Measurements from ENCODE around the gene UGT1A5.
"Not testable (repeated sequence)": the region's sequence is repeated elsewhere in the genome, so short reads cannot be mapped to it uniquely, and the experiment has no call there.

UGT1A5 gene

DNA sequence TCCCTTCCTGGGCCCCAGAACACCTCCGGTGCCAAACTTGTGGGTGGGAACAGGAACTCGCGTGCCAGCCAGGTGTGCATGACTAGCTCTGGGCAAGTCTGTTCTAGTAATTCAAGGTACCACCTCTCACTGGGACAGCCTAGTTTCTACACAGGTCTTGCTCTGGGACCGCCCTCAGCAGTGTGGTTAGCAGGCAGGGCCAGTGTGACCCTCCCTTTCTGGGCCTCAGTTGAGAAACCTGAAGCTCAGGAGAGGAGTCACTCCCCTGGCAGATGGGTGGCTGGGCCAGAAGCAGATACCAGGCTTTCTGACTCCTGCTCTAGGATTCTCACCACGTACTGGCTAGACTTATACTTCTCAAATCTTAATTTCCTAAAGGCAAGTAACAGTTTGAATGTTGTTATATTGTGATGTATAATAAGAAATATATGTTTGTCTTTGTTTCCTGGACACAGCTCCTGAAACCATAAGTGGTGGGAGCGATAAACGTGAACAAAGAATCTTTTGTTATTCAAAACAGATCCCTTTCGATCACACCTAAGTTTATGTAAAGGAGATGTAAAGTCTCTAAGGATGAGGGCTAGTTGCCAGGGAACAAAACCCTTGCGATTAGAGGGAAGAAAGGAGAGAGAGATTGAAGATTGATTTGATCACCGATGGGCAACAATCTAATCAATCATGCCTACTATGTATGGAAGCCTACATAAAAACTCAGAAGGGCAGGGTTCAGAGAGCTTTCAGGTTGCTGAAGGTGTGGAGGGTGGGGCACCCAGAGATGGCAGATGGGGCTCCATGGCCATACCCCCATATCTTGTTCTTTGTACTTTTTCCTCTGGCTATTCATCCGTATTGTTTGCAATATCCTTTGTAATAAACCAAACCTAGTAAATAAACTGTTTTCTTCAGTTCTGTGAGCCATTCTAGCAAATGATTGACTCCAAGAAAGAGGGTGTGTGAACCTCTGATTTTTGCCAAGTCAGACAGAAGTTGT is 21.0 kb upstream of the UGT1A5 start:
- DNase-seq (ENCODE audit: low read depth, low spot score): no peak
- H3K4me3 ChIP-seq (ENCODE audit: low read depth, low read length): no peak overlapping the region
- ChIA-PET CTCF (interaction anchor here (0.7 kb wide), 1 partner anchor 249 kb away, joined by 3 read pairs; no protein-coding TSS in a partner anchor), POLR2A (no interaction called here)
- TF ChIP-seq, protein P1, sequence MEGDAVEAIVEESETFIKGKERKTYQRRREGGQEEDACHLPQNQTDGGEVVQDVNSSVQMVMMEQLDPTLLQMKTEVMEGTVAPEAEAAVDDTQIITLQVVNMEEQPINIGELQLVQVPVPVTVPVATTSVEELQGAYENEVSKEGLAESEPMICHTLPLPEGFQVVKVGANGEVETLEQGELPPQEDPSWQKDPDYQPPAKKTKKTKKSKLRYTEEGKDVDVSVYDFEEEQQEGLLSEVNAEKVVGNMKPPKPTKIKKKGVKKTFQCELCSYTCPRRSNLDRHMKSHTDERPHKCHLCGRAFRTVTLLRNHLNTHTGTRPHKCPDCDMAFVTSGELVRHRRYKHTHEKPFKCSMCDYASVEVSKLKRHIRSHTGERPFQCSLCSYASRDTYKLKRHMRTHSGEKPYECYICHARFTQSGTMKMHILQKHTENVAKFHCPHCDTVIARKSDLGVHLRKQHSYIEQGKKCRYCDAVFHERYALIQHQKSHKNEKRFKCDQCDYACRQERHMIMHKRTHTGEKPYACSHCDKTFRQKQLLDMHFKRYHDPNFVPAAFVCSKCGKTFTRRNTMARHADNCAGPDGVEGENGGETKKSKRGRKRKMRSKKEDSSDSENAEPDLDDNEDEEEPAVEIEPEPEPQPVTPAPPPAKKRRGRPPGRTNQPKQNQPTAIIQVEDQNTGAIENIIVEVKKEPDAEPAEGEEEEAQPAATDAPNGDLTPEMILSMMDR (IDR thresholded peaks at IDR 0.05; ENCODE audit: insufficient read depth, low read length, missing control alignments): no peak

DNA sequence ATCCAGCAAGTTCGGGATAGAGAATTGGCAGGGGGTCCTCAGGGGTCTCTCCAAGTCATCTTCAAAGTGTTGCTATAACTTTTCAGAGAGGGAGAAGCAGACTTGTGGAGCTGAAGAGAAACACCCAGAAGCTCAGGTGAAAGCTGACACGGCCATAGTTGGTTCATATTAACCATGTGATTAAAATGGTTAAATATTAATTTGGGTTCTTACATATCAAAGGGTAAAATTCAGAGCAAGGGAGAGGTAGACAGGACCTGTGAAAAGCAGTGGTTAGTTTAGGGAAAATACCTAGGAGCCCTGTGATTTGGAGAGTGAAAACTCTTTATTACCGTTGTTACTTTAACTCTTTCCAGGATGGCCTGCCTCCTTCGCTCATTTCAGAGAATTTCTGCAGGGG is 20.1 kb upstream of the UGT1A5 start, which contains the start of gene UGT1A6:
UGT1A6 (plus strand) TSS at position 243 of the 400 bp plus-strand sequence; CDS start at position 358, 115 bp downstream.
- ChIA-PET CTCF (no interaction called here), POLR2A (no interaction called here)
- TF ChIP-seq, protein P1 (IDR thresholded peaks at IDR 0.05; ENCODE audit: insufficient read depth, low read length, missing control alignments): no peak
- no peak for DNase-seq (ENCODE audit: low read depth, low spot score)
- H3K4me3 ChIP-seq (ENCODE audit: low read depth, low read length): no peak within 1 kb of the TSS

DNA sequence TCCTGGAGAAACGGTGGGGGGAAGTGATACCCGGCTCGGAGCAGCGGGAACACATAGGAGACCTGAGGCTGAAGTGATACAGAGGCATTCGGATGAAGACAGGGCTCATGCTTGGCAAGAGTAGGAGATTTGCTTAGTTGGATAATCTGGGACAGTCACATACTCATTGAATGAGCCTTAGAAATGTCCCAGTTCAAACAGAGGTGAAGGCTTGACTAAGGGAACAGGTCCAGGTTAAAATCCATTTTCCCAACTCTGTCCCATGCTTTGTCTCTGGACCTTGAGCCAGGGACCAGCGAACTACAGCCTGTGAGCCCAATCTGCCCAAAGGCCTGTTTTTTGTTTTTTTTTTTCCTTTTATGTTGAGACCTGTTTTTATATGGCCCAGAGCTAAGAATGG is 18.7 kb upstream of the UGT1A5 start:
- POLR2A ChIA-PET: no interaction called here
- TF ChIP-seq, protein P1 (IDR thresholded peaks at IDR 0.05; ENCODE audit: insufficient read depth, low read length, missing control alignments): no peak
- DNase-seq (ENCODE audit: low read depth, low spot score): no peak
- CTCF ChIA-PET: no interaction called here
- H3K4me3 ChIP-seq (ENCODE audit: low read depth, low read length): no peak overlapping the region

DNA sequence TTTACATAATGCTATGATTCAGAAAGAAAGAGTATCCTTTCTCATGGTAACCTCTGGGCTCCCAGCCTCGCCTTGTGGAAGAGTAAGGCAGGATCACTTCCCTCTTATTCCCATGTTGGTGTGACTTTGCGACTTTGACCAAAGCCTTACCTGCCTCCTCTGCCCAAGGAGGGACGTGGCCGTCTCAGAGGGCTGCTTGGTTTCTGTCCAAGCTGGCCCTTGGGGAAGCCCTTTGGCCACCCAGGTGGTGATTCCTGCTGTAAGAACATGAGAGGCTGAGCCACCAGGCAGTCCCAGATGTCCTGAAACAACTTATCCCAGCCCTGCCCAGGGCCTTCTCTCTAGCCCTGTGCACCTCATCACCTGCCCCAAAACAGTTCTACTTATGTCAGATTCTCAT is 14.0 kb upstream of the UGT1A5 start:
- ChIA-PET CTCF (no interaction called here), POLR2A (no interaction called here)
- TF ChIP-seq, protein P1 (IDR thresholded peaks at IDR 0.05; ENCODE audit: insufficient read depth, low read length, missing control alignments): no peak
- no peak overlapping the region for H3K4me3 ChIP-seq (ENCODE audit: low read depth, low read length)
- no peak for DNase-seq (ENCODE audit: low read depth, low spot score)

DNA sequence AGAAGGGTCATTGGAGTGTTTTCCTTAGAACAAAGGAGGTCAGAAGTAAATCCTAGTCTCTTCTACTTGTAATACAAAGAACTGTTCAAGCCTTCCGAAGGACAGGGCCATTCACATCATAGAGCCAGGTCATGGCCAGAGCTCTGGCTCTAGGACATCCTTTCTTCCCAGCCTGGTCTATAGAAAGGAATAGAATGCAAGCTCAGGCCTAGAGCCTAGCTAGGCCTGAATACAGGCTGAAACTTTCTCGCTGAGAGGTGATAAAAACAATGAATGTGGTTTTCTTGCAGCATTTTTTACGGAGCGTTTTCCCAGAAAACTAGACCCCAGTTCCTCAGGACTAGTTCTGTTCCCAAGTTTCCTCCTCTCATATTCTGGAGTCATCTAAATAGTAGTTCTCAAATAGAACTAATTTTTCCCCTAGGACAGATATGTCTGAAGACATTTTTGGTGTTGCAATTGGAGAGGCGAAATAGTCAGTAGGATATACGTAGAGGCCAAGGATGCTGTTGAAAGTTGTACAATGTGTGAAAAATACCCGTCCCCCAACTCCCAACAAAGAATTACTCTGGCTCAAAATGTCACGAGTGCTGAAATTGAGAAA is 13.2 kb upstream of the UGT1A5 start:
- ChIA-PET POLR2A (no interaction called here), CTCF (no interaction called here)
- H3K4me3 ChIP-seq (ENCODE audit: low read depth, low read length): no peak overlapping the region
- no peak for DNase-seq (ENCODE audit: low read depth, low spot score)
- TF ChIP-seq, protein P1 (IDR thresholded peaks at IDR 0.05; ENCODE audit: insufficient read depth, low read length, missing control alignments): no peak

DNA sequence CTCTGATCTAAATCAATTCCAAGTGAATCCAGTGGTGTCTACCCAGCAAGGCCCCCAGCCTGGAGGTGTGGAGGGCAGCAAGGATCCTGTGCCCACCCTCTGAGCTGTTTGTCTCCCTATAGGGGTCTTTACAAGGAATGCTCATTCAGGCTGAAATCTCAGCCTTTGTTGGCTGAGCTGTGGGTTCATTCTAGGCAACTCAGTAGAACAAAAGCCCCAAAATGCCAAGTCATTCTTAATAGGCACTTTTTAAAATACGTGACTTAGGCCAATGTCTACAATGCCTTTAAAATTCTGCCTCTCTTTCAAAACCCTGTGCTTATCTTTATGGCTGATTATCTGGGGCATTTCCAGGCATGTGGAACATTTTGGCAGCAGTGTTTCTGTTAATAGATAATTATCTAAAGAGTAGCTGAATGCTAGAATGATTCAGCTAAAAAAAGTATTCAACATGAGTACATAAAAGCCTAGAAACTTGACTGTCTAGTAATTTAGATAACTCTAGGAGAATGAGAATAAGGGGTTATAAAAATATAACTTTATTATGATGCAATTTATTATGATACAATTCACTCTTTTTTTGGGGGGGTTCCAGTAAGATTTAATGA is 12.6 kb upstream of the UGT1A5 start:
- ChIA-PET CTCF (no interaction called here), POLR2A (no interaction called here)
- H3K4me3 ChIP-seq (ENCODE audit: low read depth, low read length): no peak overlapping the region
- TF ChIP-seq, protein P1 (IDR thresholded peaks at IDR 0.05; ENCODE audit: insufficient read depth, low read length, missing control alignments): no peak
- DNase-seq (ENCODE audit: low read depth, low spot score): no peak

DNA sequence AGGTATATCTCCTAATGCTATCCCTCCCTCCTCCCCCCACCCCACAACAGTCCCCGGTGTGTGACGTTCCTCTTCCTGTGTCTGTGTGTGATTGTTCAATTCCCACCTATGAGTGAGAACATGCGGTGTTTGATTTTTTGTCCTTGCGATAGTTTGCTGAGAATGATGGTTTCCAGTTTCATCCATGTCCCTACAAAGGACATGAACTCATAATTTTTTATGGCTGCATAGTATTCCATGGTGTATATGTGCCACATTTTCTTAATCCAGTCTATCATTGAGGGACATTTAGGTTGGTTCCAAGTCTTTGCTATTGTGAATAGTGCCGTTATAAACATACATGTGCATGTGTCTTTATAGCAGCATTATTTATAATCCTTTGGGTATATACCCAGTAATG is 11.9 kb upstream of the UGT1A5 start:
- CTCF ChIA-PET; H3K4me3 ChIP-seq (ENCODE audit: low read depth, low read length); DNase-seq (ENCODE audit: low read depth, low spot score); POLR2A ChIA-PET: not testable (repeated sequence)
